ENCODE results near the gene RNF8.
"Not testable (repeated sequence)": the region's sequence is repeated elsewhere in the genome, so short reads cannot be mapped to it uniquely, and the experiment has no call there.

- TF ChIP-seq EZH2 (IDR thresholded peaks at IDR 0.05; ENCODE audit: insufficient read depth, low read length); CTCF (IDR thresholded peaks at IDR 0.05; ENCODE audit: insufficient read depth, low read depth, low read length): not testable (repeated sequence)
Observed at GRCh38 chr6:37345804-37346203, 8.0 kb upstream of the RNF8 start.
